Measurements from ENCODE around the gene DENND4B. TPM values are rescaled to one million over a fixed set of nuclear protein-coding genes. Genes with fewer than 3 reads are reported as not detected.

The DENND4B gene
- total and polyA plus RNA-seq, 10 of the 15 experiments (the other 5 are each of a cell fraction or from before 2014, with no cell fraction given) = 12.0 to 74.8 (median 22.7) TPM

- TF ChIP-seq, protein P1, sequence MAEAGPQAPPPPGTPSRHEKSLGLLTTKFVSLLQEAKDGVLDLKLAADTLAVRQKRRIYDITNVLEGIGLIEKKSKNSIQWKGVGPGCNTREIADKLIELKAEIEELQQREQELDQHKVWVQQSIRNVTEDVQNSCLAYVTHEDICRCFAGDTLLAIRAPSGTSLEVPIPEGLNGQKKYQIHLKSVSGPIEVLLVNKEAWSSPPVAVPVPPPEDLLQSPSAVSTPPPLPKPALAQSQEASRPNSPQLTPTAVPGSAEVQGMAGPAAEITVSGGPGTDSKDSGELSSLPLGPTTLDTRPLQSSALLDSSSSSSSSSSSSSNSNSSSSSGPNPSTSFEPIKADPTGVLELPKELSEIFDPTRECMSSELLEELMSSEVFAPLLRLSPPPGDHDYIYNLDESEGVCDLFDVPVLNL (IDR thresholded peaks at IDR 0.05; ENCODE audit: low read depth, low read length) = no peak
- no peak for TF ChIP-seq WRNIP1 (IDR thresholded peaks at IDR 0.05; ENCODE audit: borderline replicate concordance, low read depth, low read length)
- no peak for TF ChIP-seq GABPA (IDR thresholded peaks at IDR 0.05; ENCODE audit: low read depth)
- no peak for TF ChIP-seq CBFB (IDR thresholded peaks at IDR 0.05; ENCODE audit: low read depth)
- no peak for TF ChIP-seq HDAC2 (IDR thresholded peaks at IDR 0.05)
- TF ChIP-seq HDGF (IDR thresholded peaks at IDR 0.05) = peak; percentile 61; the same call in 1 of the 2 replicates
- no peak for TF ChIP-seq IRF3 (IDR thresholded peaks at IDR 0.05)
- no peak for TF ChIP-seq FOS (IDR thresholded peaks at IDR 0.05; ENCODE audit: borderline replicate concordance, extremely low read depth, insufficient read length)
- TF ChIP-seq, protein P2, sequence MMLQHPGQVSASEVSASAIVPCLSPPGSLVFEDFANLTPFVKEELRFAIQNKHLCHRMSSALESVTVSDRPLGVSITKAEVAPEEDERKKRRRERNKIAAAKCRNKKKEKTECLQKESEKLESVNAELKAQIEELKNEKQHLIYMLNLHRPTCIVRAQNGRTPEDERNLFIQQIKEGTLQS (IDR thresholded peaks at IDR 0.05; ENCODE audit: borderline replicate concordance, extremely low read depth, low read depth, low read length) = peak; percentile 59; the same call in 1 of the 2 replicates
- TF ChIP-seq, protein P3, sequence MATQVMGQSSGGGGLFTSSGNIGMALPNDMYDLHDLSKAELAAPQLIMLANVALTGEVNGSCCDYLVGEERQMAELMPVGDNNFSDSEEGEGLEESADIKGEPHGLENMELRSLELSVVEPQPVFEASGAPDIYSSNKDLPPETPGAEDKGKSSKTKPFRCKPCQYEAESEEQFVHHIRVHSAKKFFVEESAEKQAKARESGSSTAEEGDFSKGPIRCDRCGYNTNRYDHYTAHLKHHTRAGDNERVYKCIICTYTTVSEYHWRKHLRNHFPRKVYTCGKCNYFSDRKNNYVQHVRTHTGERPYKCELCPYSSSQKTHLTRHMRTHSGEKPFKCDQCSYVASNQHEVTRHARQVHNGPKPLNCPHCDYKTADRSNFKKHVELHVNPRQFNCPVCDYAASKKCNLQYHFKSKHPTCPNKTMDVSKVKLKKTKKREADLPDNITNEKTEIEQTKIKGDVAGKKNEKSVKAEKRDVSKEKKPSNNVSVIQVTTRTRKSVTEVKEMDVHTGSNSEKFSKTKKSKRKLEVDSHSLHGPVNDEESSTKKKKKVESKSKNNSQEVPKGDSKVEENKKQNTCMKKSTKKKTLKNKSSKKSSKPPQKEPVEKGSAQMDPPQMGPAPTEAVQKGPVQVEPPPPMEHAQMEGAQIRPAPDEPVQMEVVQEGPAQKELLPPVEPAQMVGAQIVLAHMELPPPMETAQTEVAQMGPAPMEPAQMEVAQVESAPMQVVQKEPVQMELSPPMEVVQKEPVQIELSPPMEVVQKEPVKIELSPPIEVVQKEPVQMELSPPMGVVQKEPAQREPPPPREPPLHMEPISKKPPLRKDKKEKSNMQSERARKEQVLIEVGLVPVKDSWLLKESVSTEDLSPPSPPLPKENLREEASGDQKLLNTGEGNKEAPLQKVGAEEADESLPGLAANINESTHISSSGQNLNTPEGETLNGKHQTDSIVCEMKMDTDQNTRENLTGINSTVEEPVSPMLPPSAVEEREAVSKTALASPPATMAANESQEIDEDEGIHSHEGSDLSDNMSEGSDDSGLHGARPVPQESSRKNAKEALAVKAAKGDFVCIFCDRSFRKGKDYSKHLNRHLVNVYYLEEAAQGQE (IDR thresholded peaks at IDR 0.05; ENCODE audit: low read depth, low read length) = no peak
- TF ChIP-seq PML (IDR thresholded peaks at IDR 0.05; ENCODE audit: low read length) = no peak
- TF ChIP-seq ETV6 (conservative IDR thresholded peaks at IDR 0.05 in 1 of 2, IDR thresholded peaks at IDR 0.05 in 1 of 2; ENCODE audit: borderline replicate concordance in 1 of 2, low read depth in 1 of 2) = no peak; a peak in 1 of 4 replicates
- no peak for TF ChIP-seq ZBTB4 (CRISPR knock-in tag; IDR thresholded peaks at IDR 0.05)
- no peak for TF ChIP-seq FOXM1 (IDR thresholded peaks at IDR 0.05; ENCODE audit: low read depth, low read length)
- peak; percentile 32; the same call in 1 of the 3 replicates for TF ChIP-seq POU2F2 (IDR thresholded peaks at IDR 0.05; ENCODE audit: borderline replicate concordance, low read depth, low read length)
- TF ChIP-seq, protein P4, sequence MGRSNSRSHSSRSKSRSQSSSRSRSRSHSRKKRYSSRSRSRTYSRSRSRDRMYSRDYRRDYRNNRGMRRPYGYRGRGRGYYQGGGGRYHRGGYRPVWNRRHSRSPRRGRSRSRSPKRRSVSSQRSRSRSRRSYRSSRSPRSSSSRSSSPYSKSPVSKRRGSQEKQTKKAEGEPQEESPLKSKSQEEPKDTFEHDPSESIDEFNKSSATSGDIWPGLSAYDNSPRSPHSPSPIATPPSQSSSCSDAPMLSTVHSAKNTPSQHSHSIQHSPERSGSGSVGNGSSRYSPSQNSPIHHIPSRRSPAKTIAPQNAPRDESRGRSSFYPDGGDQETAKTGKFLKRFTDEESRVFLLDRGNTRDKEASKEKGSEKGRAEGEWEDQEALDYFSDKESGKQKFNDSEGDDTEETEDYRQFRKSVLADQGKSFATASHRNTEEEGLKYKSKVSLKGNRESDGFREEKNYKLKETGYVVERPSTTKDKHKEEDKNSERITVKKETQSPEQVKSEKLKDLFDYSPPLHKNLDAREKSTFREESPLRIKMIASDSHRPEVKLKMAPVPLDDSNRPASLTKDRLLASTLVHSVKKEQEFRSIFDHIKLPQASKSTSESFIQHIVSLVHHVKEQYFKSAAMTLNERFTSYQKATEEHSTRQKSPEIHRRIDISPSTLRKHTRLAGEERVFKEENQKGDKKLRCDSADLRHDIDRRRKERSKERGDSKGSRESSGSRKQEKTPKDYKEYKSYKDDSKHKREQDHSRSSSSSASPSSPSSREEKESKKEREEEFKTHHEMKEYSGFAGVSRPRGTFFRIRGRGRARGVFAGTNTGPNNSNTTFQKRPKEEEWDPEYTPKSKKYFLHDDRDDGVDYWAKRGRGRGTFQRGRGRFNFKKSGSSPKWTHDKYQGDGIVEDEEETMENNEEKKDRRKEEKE (IDR thresholded peaks at IDR 0.05) = no peak
Measured at GRCh38 chr1:153958111-153958960, 11.8 kb upstream of the DENND4B start, which contains the start of gene CRTC2 (continued).

All from GM12878 (cell line).